ENCODE measurements around the gene ABCC12. TPM values are rescaled to one million over a fixed set of nuclear protein-coding genes. Genes with fewer than 3 reads are reported as not detected.

ABCC12 gene
- total and polyA plus RNA-seq, 2 donors (not counting 3 experiments of a cell fraction or from before 2014, with no cell fraction given), result not detected

GRCh38 chr16:48113471-48113870 lies 42.3 kb downstream of the ABCC12 start:
- dilution Hi-C loops (cut with MboI; ENCODE audit: extremely low pct_ligation_motif_present, low sequenced_read_pairs), result no loop called here
- Histone ChIP-seq H3K9ac (replicated peaks; ENCODE audit: extremely low read depth, insufficient read depth, low read length) (no peak overlapping the region), H3K9me1 (replicated peaks; ENCODE audit: control insufficient read depth, extremely low read depth, insufficient read depth, low read length) (no peaks in the 10 kb centered on the region), H3K27ac (ENCODE audit: insufficient read depth, low read depth, low read length) (no peak overlapping the region), H3K79me2 (ENCODE audit: control insufficient read depth, insufficient read depth, low read length) (no peaks in the 10 kb centered on the region), H3K27me3 (ENCODE audit: control insufficient read depth in 2 of 2, insufficient read depth in 2 of 2, low read length in 2 of 2) (no peaks in the 10 kb centered on the region), H3K4me3 (replicated peaks in 1 of 3; ENCODE audit: insufficient read depth in 1 of 3, low read depth in 1 of 3, low read length in 3 of 3) (no peak overlapping the region), H4K20me1 (replicated peaks; ENCODE audit: control insufficient read depth, extremely low read depth, insufficient read depth, low read length) (no peaks in the 10 kb centered on the region), H3K36me3 (ENCODE audit: control insufficient read depth in 2 of 2, extremely low read depth in 1 of 2, insufficient read depth in 2 of 2, low read length in 2 of 2) (no peaks in the 10 kb centered on the region), H3K4me2 (ENCODE audit: insufficient read depth, low read length) (no peak overlapping the region), H3K4me1 (ENCODE audit: control insufficient read depth, extremely low read depth, insufficient read depth, low read length) (no peaks in the 10 kb centered on the region), H3K9me3 (replicated peaks; ENCODE audit: control insufficient read depth, insufficient read depth, low read length) (no peaks in the 10 kb centered on the region), H2AFZ (ENCODE audit: low read depth, low read length) (no peak overlapping the region)
- CTCF ChIA-PET, result interaction anchor here (0.9 to 3.0 kb wide), 6 partner anchors 10 to 972 kb away, joined by 4 to 17 read pairs (median 6); partner anchors contain the start of gene NETO2
- TF ChIP-seq POLR2AphosphoS5 (IDR thresholded peaks at IDR 0.05; ENCODE audit: insufficient read depth, low read depth, low read length) (no peak), MYC (IDR thresholded peaks at IDR 0.05; ENCODE audit: low read depth, low read length) (no peak), POLR2A (IDR thresholded peaks at IDR 0.05; ENCODE audit: low read depth, low read length) (no peak), JUN (IDR thresholded peaks at IDR 0.05; ENCODE audit: borderline replicate concordance, insufficient read depth, insufficient read length, low read depth) (no peak), FOS (IDR thresholded peaks at IDR 0.05; ENCODE audit: borderline replicate concordance, insufficient read depth, low read length) (no peak), EZH2 (IDR thresholded peaks at IDR 0.05; ENCODE audit: borderline replicate concordance, low read depth, low read length, severe bottlenecking) (no peak), GATA2 (IDR thresholded peaks at IDR 0.05; ENCODE audit: insufficient read depth, insufficient read length, low read depth, low read length) (no peak)
- no TSS peak for BruUV-seq (replicated peaks)
- FAIRE-seq (no peak), DNase-seq (ENCODE audit: low read depth, low spot score) (no peak)
- intact Hi-C loops (cut with micrococcal nuclease), result no loop called here
- POLR2A ChIA-PET, result no interaction called here

GRCh38 chr16:48113001-48113400 lies 42.8 kb downstream of the ABCC12 start:
- FAIRE-seq (no peak), DNase-seq (ENCODE audit: low read depth, low spot score) (no peak)
- no TSS peak for BruUV-seq (replicated peaks)
- H3K4me2 ChIP-seq (ENCODE audit: insufficient read depth, low read length), result no peak overlapping the region
- intact Hi-C loops (cut with micrococcal nuclease), result no loop called here
- H2AFZ ChIP-seq (ENCODE audit: low read depth, low read length), result no peak overlapping the region
- ChIA-PET POLR2A (no interaction called here), CTCF (interaction anchor here (1.3 to 3.0 kb wide), 5 partner anchors 10 to 971 kb away, joined by 4 to 17 read pairs (median 7); partner anchors contain the start of gene NETO2)
- no peaks in the 10 kb centered on the region for H3K4me1 ChIP-seq (ENCODE audit: control insufficient read depth, extremely low read depth, insufficient read depth, low read length)
- H3K27me3 ChIP-seq (ENCODE audit: control insufficient read depth in 2 of 2, insufficient read depth in 2 of 2, low read length in 2 of 2), result no peaks in the 10 kb centered on the region
- H3K36me3 ChIP-seq (ENCODE audit: control insufficient read depth in 2 of 2, extremely low read depth in 1 of 2, insufficient read depth in 2 of 2, low read length in 2 of 2), result no peaks in the 10 kb centered on the region
- no peaks in the 10 kb centered on the region for H3K9me3 ChIP-seq (replicated peaks; ENCODE audit: control insufficient read depth, insufficient read depth, low read length)
- no peaks in the 10 kb centered on the region for H3K79me2 ChIP-seq (ENCODE audit: control insufficient read depth, insufficient read depth, low read length)
- TF ChIP-seq FOS (IDR thresholded peaks at IDR 0.05; ENCODE audit: borderline replicate concordance, insufficient read depth, low read length), result no peak
- no peak overlapping the region for H3K9ac ChIP-seq (replicated peaks; ENCODE audit: extremely low read depth, insufficient read depth, low read length)
- dilution Hi-C loops (cut with MboI; ENCODE audit: extremely low pct_ligation_motif_present, low sequenced_read_pairs), result no loop called here
- no peak overlapping the region for H3K27ac ChIP-seq (ENCODE audit: insufficient read depth, low read depth, low read length)
- no peaks in the 10 kb centered on the region for H4K20me1 ChIP-seq (replicated peaks; ENCODE audit: control insufficient read depth, extremely low read depth, insufficient read depth, low read length)
- no peaks in the 10 kb centered on the region for H3K9me1 ChIP-seq (replicated peaks; ENCODE audit: control insufficient read depth, extremely low read depth, insufficient read depth, low read length)
- no peak overlapping the region for H3K4me3 ChIP-seq (replicated peaks in 1 of 3; ENCODE audit: insufficient read depth in 1 of 3, low read depth in 1 of 3, low read length in 3 of 3)

Data from endothelial cell of umbilical vein (primary cell).